Kidney (tissue), 22 donors: Measurements from ENCODE around the gene SEL1L2. TPM values are rescaled to one million over a fixed set of nuclear protein-coding genes. Genes with fewer than 3 reads are reported as not detected.

Experiments
- DNase-seq, 5 donors: peaks; one replicate each; pipeline ENCODE4 v3.0.0-alpha.2; 2013 to 2020
- FAIRE-seq: peaks from 2 replicates; lab custom pipeline; 2012; peaks lifted over from hg19 to GRCh38; lab: Jason Lieb, UNC
- H3K27ac ChIP-seq, 2 donors: one replicate each; pipeline ENCODE4 v1.7.0; 2013; ENCODE audit warnings: low read depth in 2 of 2, low read length in 2 of 2, inconsistent platforms in 1 of 2
- H3K27me3 ChIP-seq: one replicate; pipeline ENCODE4 v1.7.1; 2013; ENCODE audit warnings: low read length, inconsistent platforms; ENCODE audit not compliant: control insufficient read depth, insufficient read depth
- H3K36me3 ChIP-seq, 3 donors: one replicate each; pipeline versions ENCODE4 v1.7.0 to v1.7.1; 2013; ENCODE audit warnings: low read length in 3 of 3, control low read depth in 1 of 3, inconsistent platforms in 1 of 3; ENCODE audit not compliant: insufficient read depth in 3 of 3, control insufficient read depth in 2 of 3
- H3K4me1 ChIP-seq, 3 donors: one replicate each; pipeline versions ENCODE4 v1.7.0 to v1.7.1; 2013; ENCODE audit warnings: low read length in 3 of 3, inconsistent platforms in 1 of 3, low read depth in 1 of 3; ENCODE audit not compliant: control insufficient read depth in 2 of 3, insufficient read depth in 2 of 3
- H3K4me3 ChIP-seq, 3 donors: one replicate each; pipeline versions ENCODE4 v1.7.0 to v1.8.1; 2013; ENCODE audit warnings: low read length in 3 of 3, control low read depth in 1 of 3, inconsistent platforms in 1 of 3
- H3K9ac ChIP-seq, 3 donors: one replicate each; pipeline versions ENCODE4 v1.7.0 to v1.7.1; 2013; ENCODE audit warnings: low read length in 3 of 3, control low read depth in 1 of 3, inconsistent platforms in 1 of 3
- H3K9me3 ChIP-seq, 3 donors: one replicate each; pipeline versions ENCODE4 v1.7.0 to v1.7.1; 2013; ENCODE audit warnings: low read length in 3 of 3, control low read depth in 1 of 3, inconsistent platforms in 1 of 3; ENCODE audit not compliant: control insufficient read depth in 2 of 3, insufficient read depth in 1 of 3
- CTCF ChIP-seq: IDR thresholded peaks from 3 replicates; pipeline ENCODE4 v1.5.1; 2012; ENCODE audit warnings: mild to moderate bottlenecking, moderate library complexity, borderline replicate concordance; ENCODE audit not compliant: insufficient read depth; ENCODE audit errors: extremely low read depth
- intact Hi-C: fragments of 100-400 bp; cut with DNase I; formaldehyde crosslinking; loops from one replicate; pipeline ENCODE4 v1.11.1; 2022
- long read RNA-seq, 10 donors: library from polyadenylated mRNA in 1 of 10; unstranded in 1 of 10; transcript quantifications; one replicate each; pipeline ENCODE4 v2.0.0 and lab custom pipeline, GENCODE V29; 2021 to 2026
- polyA plus RNA-seq: library from polyadenylated mRNA; stranded (reverse); fragments of 350-450 nt; fragmentation: Illumina TruSeq; extraction: RNeasy Lipid Tissue Mini Kit (QIAGEN cat#74804); gene quantifications from one replicate; pipeline ENCODE4 v1.2.3, GENCODE V29; 2014; ENCODE audit warnings: low read depth, low replicate concordance; ENCODE audit not compliant: insufficient read depth
- total RNA-seq: library from RNA; stranded (reverse); fragmentation: NEBNext Ultra II Directional; extraction: Animal tissue kit (Norgen Biotek cat#: 25700); gene quantifications from one replicate; pipeline ENCODE4 v1.2.1, GENCODE V29; 2021
- donor health status: control.
- donor health status: control.
- donor health status: control.
- donor health status: control.
- donor health status: control.
- donor health status: DM: yes; HTN: yes; CAD: no.
- donor health status: Normal renal cell carcinoma (clear cell type).

Gene SEL1L2
- total RNA-seq (not detected), polyA plus RNA-seq (not detected)
- long read RNA-seq, donor 1 = 0 reads
- long read RNA-seq, donor 2 = 0 reads
- long read RNA-seq, donor 3 = 0 reads
- long read RNA-seq, donor 4 = 0 reads
- long read RNA-seq, donor 5 = 0 reads
- long read RNA-seq, donor 6 = 0 reads
- long read RNA-seq, donor 7 = 0 reads
- long read RNA-seq, donor 8 = 0 reads
- long read RNA-seq, donor 9 = 0 reads
- long read RNA-seq, donor 10 = 0 reads

GRCh38 chr20:13990465-13990864, at the start of gene SEL1L2:
Gene SEL1L2 (minus strand): TSS chr20:13990614. CDS start chr20:13990534, 80 bp downstream.
- Histone ChIP-seq H3K36me3 (no peaks in the 10 kb centered on the region), H3K9me3 (peaks cover 0 to 12% (median 4%) of the 10 kb centered on the region in 3 donors), H3K27me3 (no peaks in the 10 kb centered on the region), H3K4me3 (no peak within 1 kb of the TSS), H3K9ac (no peak within 1 kb of the TSS), H3K4me1 (no peaks in the 10 kb centered on the region), H3K27ac (no peak within 1 kb of the TSS)
- TF ChIP-seq CTCF = no peak
- intact Hi-C loops = no loop called here
- no peak for FAIRE-seq
- DNase-seq = peak in 3 of 5 donors; percentile 12 to 31 (median 18)

GRCh38 chr20:14036567-14036966, 46.2 kb upstream of the SEL1L2 start:
- FAIRE-seq (no peak), DNase-seq (no peak)
- H3K9me3 ChIP-seq = no peaks in the 10 kb centered on the region
- no peaks in the 10 kb centered on the region for H3K36me3 ChIP-seq
- H3K9ac ChIP-seq = no peak overlapping the region
- no peak overlapping the region for H3K4me3 ChIP-seq
- intact Hi-C loops = no loop called here
- no peaks in the 10 kb centered on the region for H3K27me3 ChIP-seq
- no peak overlapping the region for H3K27ac ChIP-seq
- no peaks in the 10 kb centered on the region for H3K4me1 ChIP-seq
- no peak for TF ChIP-seq CTCF

GRCh38 chr20:14033310-14033709, 42.9 kb upstream of the SEL1L2 start:
- TF ChIP-seq CTCF = no peak
- Histone ChIP-seq H3K9me3 (no peaks in the 10 kb centered on the region), H3K4me1 (no peaks in the 10 kb centered on the region), H3K27ac (no peak overlapping the region), H3K4me3 (no peak overlapping the region), H3K9ac (no peak overlapping the region), H3K27me3 (no peaks in the 10 kb centered on the region), H3K36me3 (no peaks in the 10 kb centered on the region)
- FAIRE-seq = no peak
- no peak for DNase-seq
- intact Hi-C loops = no loop called here

GRCh38 chr20:14030991-14031390, 40.6 kb upstream of the SEL1L2 start:
- intact Hi-C loops = no loop called here

More at GRCh38 chr20:14030991-14031390, 40.6 kb upstream of the SEL1L2 start:
- Histone ChIP-seq H3K36me3 (no peaks in the 10 kb centered on the region), H3K9me3 (no peaks in the 10 kb centered on the region), H3K27ac (no peak overlapping the region), H3K9ac (no peak overlapping the region), H3K4me3 (no peak overlapping the region), H3K27me3 (no peaks in the 10 kb centered on the region), H3K4me1 (no peaks in the 10 kb centered on the region)
- DNase-seq = no peak
- FAIRE-seq = no peak
- TF ChIP-seq CTCF = no peak
